NCI-H2107 treated with DMSO at 0.1 percent for 48 hours (cell line): ENCODE results near the gene PSMC3IP.
"Not testable (repeated sequence)": the region's sequence is repeated elsewhere in the genome, so short reads cannot be mapped to it uniquely, and the experiment has no call there.

Experiments used
- DNase-seq: peaks from one replicate; lab custom pipeline; 2025; ENCODE audit not compliant: unreplicated experiment; lab: John Stamatoyannopoulos, UW

Gene PSMC3IP

GRCh38 chr17:42541041-42541833, 36.3 kb downstream of the PSMC3IP start:
- no peak for DNase-seq

- DNase-seq = not testable (repeated sequence)
Measured at GRCh38 chr17:42540558-42540957, 37.0 kb downstream of the PSMC3IP start.

GRCh38 chr17:42538482-42538881, 39.0 kb downstream of the PSMC3IP start:
- no peak for DNase-seq

- no peak for DNase-seq
Measured at GRCh38 chr17:42537826-42538451, 39.6 kb downstream of the PSMC3IP start.

GRCh38 chr17:42537156-42537805, 40.2 kb downstream of the PSMC3IP start:
- no peak for DNase-seq

GRCh38 chr17:42536372-42537155, 41.0 kb downstream of the PSMC3IP start:
- DNase-seq = peak; percentile 6

GRCh38 chr17:42536048-42536371, 41.5 kb downstream of the PSMC3IP start, which contains the start of gene NAGLU:
Gene NAGLU (plus strand): TSS chr17:42536241. CDS start chr17:42536273, 32 bp downstream.
- peak; percentile 75 for DNase-seq

GRCh38 chr17:42535155-42536047, 42.1 kb downstream of the PSMC3IP start:
- DNase-seq = no peak

GRCh38 chr17:42531455-42532354, 45.8 kb downstream of the PSMC3IP start:
- DNase-seq = peak; percentile 26

- no peak for DNase-seq
Measured at GRCh38 chr17:42530952-42531454, 46.5 kb downstream of the PSMC3IP start.

- no peak for DNase-seq
Measured at GRCh38 chr17:42529061-42529460, 48.5 kb downstream of the PSMC3IP start.

GRCh38 chr17:42527932-42528331, 49.6 kb downstream of the PSMC3IP start:
- DNase-seq = no peak

GRCh38 chr17:42526031-42526444, 51.5 kb downstream of the PSMC3IP start:
- DNase-seq = no peak

- DNase-seq = no peak
Measured at GRCh38 chr17:42525221-42525620, 52.3 kb downstream of the PSMC3IP start.

GRCh38 chr17:42522798-42523278, 54.7 kb downstream of the PSMC3IP start:
- no peak for DNase-seq
